Activated CD4-positive, alpha-beta memory T cell treated with anti-CD3 and anti-CD28 coated beads for 36 hours (primary cell): Measurements from ENCODE around the gene EFL1. TPM values are rescaled to one million over a fixed set of nuclear protein-coding genes. Genes with fewer than 3 reads are reported as not detected.

Source experiments
- CTCF ChIA-PET: fragments of 350-600 bp; sonication (Branson Sonifier 250); formaldehyde crosslinking; loops from one replicate; lab custom pipeline; 2021; ENCODE audit warnings: antibody characterized with exemption, inconsistent platforms; lab: Charles Lee
- POLR2A ChIA-PET: fragments of 350-600 bp; sonication (Branson Sonifier 250); formaldehyde crosslinking; loops from one replicate; lab custom pipeline; 2021; ENCODE audit warnings: antibody characterized with exemption; lab: Charles Lee
- DNase-seq: peaks from one replicate; pipeline ENCODE4 v3.0.0-alpha.2; 2020
- H3K27ac Mint-ChIP-seq: one replicate; pipeline ENCODE4 v1.8.0; 2021; ENCODE audit warnings: mixed read lengths
- H3K27me3 Mint-ChIP-seq: one replicate; pipeline ENCODE4 v1.8.0; 2021; ENCODE audit warnings: mixed read lengths
- H3K36me3 Mint-ChIP-seq: one replicate; pipeline ENCODE4 v1.8.0; 2021; ENCODE audit warnings: mixed read lengths
- H3K4me1 Mint-ChIP-seq: one replicate; pipeline ENCODE4 v1.8.0; 2021; ENCODE audit warnings: low read depth, mixed read lengths
- H3K4me3 Mint-ChIP-seq: one replicate; pipeline ENCODE4 v1.8.0; 2021; ENCODE audit warnings: mild to moderate bottlenecking, mixed read lengths
- H3K9me3 Mint-ChIP-seq: one replicate; pipeline ENCODE4 v1.8.0; 2021; ENCODE audit warnings: mixed read lengths
- intact Hi-C: fragments of 100-400 bp; cut with micrococcal nuclease; formaldehyde crosslinking; loops from one replicate; pipeline ENCODE4 v1.15.1; 2023
- total RNA-seq, 2 experiments: library from RNA; stranded (reverse); gene quantifications; one replicate each; pipeline ENCODE4 v1.2.3, GENCODE V29; 2021

Gene EFL1
- total RNA-seq, 2 experiments from 2014 or later: 27.7 to 28.1 TPM

- Mint-ChIP-seq H3K27ac (no peak overlapping the region), H3K9me3 (no peaks in the 10 kb centered on the region), H3K36me3 (peaks cover 23% of the 10 kb centered on the region), H3K4me3 (no peak overlapping the region), H3K4me1 (no peaks in the 10 kb centered on the region), H3K27me3 (no peaks in the 10 kb centered on the region)
- DNase-seq: no peak
- intact Hi-C loops: no loop called here
- ChIA-PET POLR2A (no interaction called here), CTCF (interaction anchor here (3.1 kb wide), 1 partner anchor 12 kb away, joined by 12 read pairs; no protein-coding TSS in a partner anchor)
Measured at GRCh38 chr15:82128401-82129148, 134.0 kb downstream of the EFL1 start.

DNA sequence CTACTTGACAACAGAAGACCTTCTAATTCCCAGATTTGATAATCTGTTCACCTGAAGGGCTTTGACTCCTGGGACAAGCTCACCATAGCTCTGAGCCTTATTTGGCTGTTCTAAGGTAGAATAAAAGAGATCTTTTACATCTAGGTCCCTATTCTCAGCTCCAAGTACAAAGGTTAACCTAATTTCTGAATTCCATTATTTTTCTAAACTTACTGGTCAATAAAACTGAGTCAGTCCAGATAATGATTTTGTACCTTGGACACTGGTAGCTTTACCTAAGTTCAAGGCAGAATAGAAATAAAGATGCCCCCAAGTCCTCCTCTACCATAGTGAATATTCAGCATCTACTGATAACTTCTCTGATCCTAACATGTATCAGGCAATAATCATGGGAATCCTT, 135.0 kb downstream of the EFL1 start:
- no peaks in the 10 kb centered on the region for H3K9me3 Mint-ChIP-seq
- H3K4me3 Mint-ChIP-seq: no peak overlapping the region
- no peaks in the 10 kb centered on the region for H3K4me1 Mint-ChIP-seq
- H3K27ac Mint-ChIP-seq: no peak overlapping the region
- DNase-seq: no peak
- H3K36me3 Mint-ChIP-seq: peaks cover 20% of the 10 kb centered on the region
- intact Hi-C loops: no loop called here
- ChIA-PET CTCF (interaction anchor here (3.1 kb wide), 1 partner anchor 13 kb away, joined by 12 read pairs; no protein-coding TSS in a partner anchor), POLR2A (no interaction called here)
- H3K27me3 Mint-ChIP-seq: no peaks in the 10 kb centered on the region

DNA sequence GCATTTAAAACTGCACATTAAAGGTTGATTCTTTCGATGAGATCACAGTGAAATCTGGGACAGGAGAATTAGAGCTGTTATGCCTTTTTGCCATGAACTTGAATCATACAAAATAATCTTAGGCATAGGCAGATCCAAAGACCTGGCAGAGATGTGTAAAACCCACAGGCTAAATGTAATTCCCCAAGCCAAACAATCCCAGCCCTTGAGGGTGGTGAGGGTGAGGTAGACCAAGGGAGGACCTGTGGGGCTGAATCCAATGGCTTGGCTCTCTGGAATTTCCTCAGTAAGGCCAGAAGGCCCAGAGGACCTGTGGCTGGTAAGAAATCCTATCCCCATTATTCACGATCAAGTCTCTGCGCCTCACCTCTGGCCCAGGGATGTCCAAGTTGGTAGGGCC, 136.2 kb downstream of the EFL1 start:
- Mint-ChIP-seq H3K27me3 (no peaks in the 10 kb centered on the region), H3K9me3 (no peaks in the 10 kb centered on the region), H3K36me3 (peaks cover 16% of the 10 kb centered on the region), H3K4me3 (no peak overlapping the region), H3K4me1 (no peaks in the 10 kb centered on the region), H3K27ac (no peak overlapping the region)
- intact Hi-C loops: no loop called here
- POLR2A ChIA-PET: no interaction called here
- no peak for DNase-seq
- CTCF ChIA-PET: interaction anchor here (3.1 kb wide), 1 partner anchor 14 kb away, joined by 12 read pairs; no protein-coding TSS in a partner anchor

- H3K36me3 Mint-ChIP-seq: peaks cover 8% of the 10 kb centered on the region
- intact Hi-C loops: no loop called here
- ChIA-PET POLR2A (no interaction called here), CTCF (no interaction called here)
- H3K9me3 Mint-ChIP-seq: no peaks in the 10 kb centered on the region
- H3K4me1 Mint-ChIP-seq: no peaks in the 10 kb centered on the region
- no peak for DNase-seq
- no peak overlapping the region for H3K27ac Mint-ChIP-seq
- no peaks in the 10 kb centered on the region for H3K27me3 Mint-ChIP-seq
- no peak overlapping the region for H3K4me3 Mint-ChIP-seq
Measured at GRCh38 chr15:82124331-82125263, 137.9 kb downstream of the EFL1 start.

GRCh38 chr15:82122746-82123400, 139.7 kb downstream of the EFL1 start:
- DNase-seq: no peak
- POLR2A ChIA-PET: no interaction called here
- intact Hi-C loops: no loop called here
- CTCF ChIA-PET: interaction anchor here (0.6 to 1.5 kb wide), 2 partner anchors 15 to 18 kb away, joined by 3 read pairs; no protein-coding TSS in a partner anchor
- no peaks in the 10 kb centered on the region for H3K9me3 Mint-ChIP-seq
- no peak overlapping the region for H3K27ac Mint-ChIP-seq
- peaks cover 2% of the 10 kb centered on the region for H3K36me3 Mint-ChIP-seq
- no peak overlapping the region for H3K4me3 Mint-ChIP-seq
- H3K27me3 Mint-ChIP-seq: no peaks in the 10 kb centered on the region
- H3K4me1 Mint-ChIP-seq: no peaks in the 10 kb centered on the region

DNA sequence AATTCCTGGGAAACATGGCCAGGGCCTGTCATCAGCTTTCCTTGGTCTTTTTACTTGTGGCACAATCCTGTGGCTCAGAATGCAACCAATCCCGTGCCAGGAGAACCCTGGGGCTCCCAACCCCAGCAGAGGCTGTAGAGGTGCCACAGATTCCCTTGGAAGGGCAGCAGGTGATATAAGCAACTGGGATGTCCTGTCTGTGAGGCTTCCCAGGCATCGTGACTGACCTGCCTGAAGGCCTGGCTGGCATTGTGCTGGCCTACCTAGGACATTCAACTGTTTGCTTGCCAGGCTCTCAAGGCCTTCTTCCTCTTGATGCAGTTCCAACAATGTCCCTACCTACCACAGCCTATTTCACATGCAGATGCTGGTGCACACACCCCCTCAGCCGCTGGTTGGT, 144.5 kb downstream of the EFL1 start:
- Mint-ChIP-seq H3K27ac (no peak overlapping the region), H3K27me3 (no peaks in the 10 kb centered on the region), H3K4me3 (no peak overlapping the region), H3K9me3 (no peaks in the 10 kb centered on the region), H3K36me3 (peaks cover 2% of the 10 kb centered on the region), H3K4me1 (no peaks in the 10 kb centered on the region)
- intact Hi-C loops: no loop called here
- POLR2A ChIA-PET: no interaction called here
- CTCF ChIA-PET: no interaction called here
- no peak for DNase-seq

- Mint-ChIP-seq H3K9me3 (no peaks in the 10 kb centered on the region), H3K4me3 (no peak overlapping the region), H3K36me3 (peaks cover 2% of the 10 kb centered on the region), H3K27me3 (no peaks in the 10 kb centered on the region), H3K4me1 (no peaks in the 10 kb centered on the region), H3K27ac (no peak overlapping the region)
- POLR2A ChIA-PET: no interaction called here
- DNase-seq: no peak
- CTCF ChIA-PET: no interaction called here
- intact Hi-C loops: no loop called here
Measured at GRCh38 chr15:82117296-82117695, 145.2 kb downstream of the EFL1 start.

- intact Hi-C loops: no loop called here
- H3K4me3 Mint-ChIP-seq: no peak overlapping the region
- DNase-seq: no peak
- CTCF ChIA-PET: no interaction called here
- no peaks in the 10 kb centered on the region for H3K27me3 Mint-ChIP-seq
- POLR2A ChIA-PET: no interaction called here
- H3K4me1 Mint-ChIP-seq: no peaks in the 10 kb centered on the region
- no peaks in the 10 kb centered on the region for H3K9me3 Mint-ChIP-seq
- H3K27ac Mint-ChIP-seq: no peak overlapping the region
- H3K36me3 Mint-ChIP-seq: peaks cover 2% of the 10 kb centered on the region
Measured at GRCh38 chr15:82114660-82115059, 147.9 kb downstream of the EFL1 start.

GRCh38 chr15:82113106-82113715, 149.3 kb downstream of the EFL1 start:
- no peak for DNase-seq
- Mint-ChIP-seq H3K27ac (no peak overlapping the region), H3K9me3 (no peaks in the 10 kb centered on the region), H3K4me3 (no peak overlapping the region), H3K27me3 (no peaks in the 10 kb centered on the region), H3K36me3 (no peaks in the 10 kb centered on the region), H3K4me1 (no peaks in the 10 kb centered on the region)
- CTCF ChIA-PET: no interaction called here
- intact Hi-C loops: no loop called here
- POLR2A ChIA-PET: no interaction called here

- H3K36me3 Mint-ChIP-seq: no peaks in the 10 kb centered on the region
- ChIA-PET CTCF (no interaction called here), POLR2A (no interaction called here)
- H3K27me3 Mint-ChIP-seq: no peaks in the 10 kb centered on the region
- DNase-seq: no peak
- no peak overlapping the region for H3K4me3 Mint-ChIP-seq
- no peak overlapping the region for H3K27ac Mint-ChIP-seq
- intact Hi-C loops: no loop called here
- H3K4me1 Mint-ChIP-seq: no peaks in the 10 kb centered on the region
- H3K9me3 Mint-ChIP-seq: no peaks in the 10 kb centered on the region
Measured at GRCh38 chr15:82111918-82112317, 150.6 kb downstream of the EFL1 start.

DNA sequence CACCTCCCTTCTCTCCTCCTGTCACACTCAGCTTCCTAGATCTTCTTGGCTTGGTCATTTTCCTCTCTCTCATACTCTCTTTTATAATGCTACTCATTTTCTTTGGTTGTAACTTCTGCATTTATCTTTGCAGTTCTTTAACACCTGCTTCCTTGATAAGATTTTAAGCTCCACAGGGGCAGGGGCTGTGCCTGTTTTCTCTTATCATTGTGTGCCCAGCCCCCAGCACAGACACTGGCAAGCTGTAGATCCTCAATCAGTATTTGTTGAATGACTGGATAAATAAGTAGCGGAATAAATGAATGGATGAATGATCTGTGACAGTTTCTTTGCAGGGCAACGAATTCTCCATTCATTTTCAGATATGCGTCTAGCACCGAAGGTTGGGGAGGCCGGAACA, 152.4 kb downstream of the EFL1 start:
- DNase-seq: no peak
- H3K9me3 Mint-ChIP-seq: no peaks in the 10 kb centered on the region
- no peak overlapping the region for H3K4me3 Mint-ChIP-seq
- POLR2A ChIA-PET: no interaction called here
- no peaks in the 10 kb centered on the region for H3K27me3 Mint-ChIP-seq
- no peak overlapping the region for H3K27ac Mint-ChIP-seq
- intact Hi-C loops: no loop called here
- CTCF ChIA-PET: interaction anchor here (0.6 to 2.3 kb wide), 4 partner anchors 10 to 88 kb away, joined by 3 to 8 read pairs (median 4); no protein-coding TSS in a partner anchor
- H3K36me3 Mint-ChIP-seq: no peaks in the 10 kb centered on the region
- no peaks in the 10 kb centered on the region for H3K4me1 Mint-ChIP-seq
